HepG2 (cell line): ENCODE results near the gene UNC13D. TPM values are rescaled to one million over a fixed set of nuclear protein-coding genes. Genes with fewer than 3 reads are reported as not detected.

ENCODE experiments used
- GATA4 ChIP-seq: sonication (generic); IDR thresholded peaks from 2 replicates; pipeline ENCODE4 v1.6.1; 2016; ENCODE audit warnings: antibody characterized with exemption, low read depth, borderline replicate concordance
- IRF2 ChIP-seq: IDR thresholded peaks from 2 replicates; pipeline ENCODE4 v1.6.1; 2018; ENCODE audit warnings: missing genetic modification reagents, missing compliant biosample characterization
- KLF12 ChIP-seq: sonication (generic); formaldehyde crosslinking; IDR thresholded peaks from 2 replicates; pipeline ENCODE4 v1.4.0; 2020; ENCODE audit warnings: missing genetic modification reagents, borderline replicate concordance
- MAFF ChIP-seq: IDR thresholded peaks from 2 replicates; pipeline ENCODE4 v1.6.1; 2011; ENCODE audit warnings: low read depth, low read length, improper control_type of control experiment
- MEIS1 ChIP-seq: sonication (generic); formaldehyde crosslinking; IDR thresholded peaks from 2 replicates; pipeline ENCODE4 v1.9.0; 2021; ENCODE audit warnings: mild to moderate bottlenecking, missing genetic modification reagents, moderate library complexity, borderline replicate concordance
- MYNN ChIP-seq: sonication (generic); formaldehyde crosslinking; IDR thresholded peaks from 2 replicates; pipeline ENCODE4 v1.4.0; 2020; ENCODE audit warnings: mild to moderate bottlenecking, low read depth, missing genetic modification reagents
- RAD21 ChIP-seq: fragments of 450-650 bp; formaldehyde crosslinking; IDR thresholded peaks from 2 replicates; pipeline ENCODE4 v1.5.0; 2020; ENCODE audit warnings: mild to moderate bottlenecking
- RBAK ChIP-seq: sonication (generic); formaldehyde crosslinking; IDR thresholded peaks from 2 replicates; pipeline ENCODE4 v1.5.1; 2020; ENCODE audit warnings: mild to moderate bottlenecking, missing genetic modification reagents
- REL ChIP-seq: sonication (generic); formaldehyde crosslinking; conservative IDR thresholded peaks from 2 replicates; pipeline ENCODE4 v1.8.0; 2022; ENCODE audit warnings: mild to moderate bottlenecking, missing genetic modification reagents, moderate library complexity
- RNF2 ChIP-seq: fragments of 450-650 bp; conservative IDR thresholded peaks from 2 replicates; pipeline ENCODE4 v1.6.1; 2016; ENCODE audit warnings: low read depth
- RXRA ChIP-seq: sonication (generic); formaldehyde crosslinking; IDR thresholded peaks from 2 replicates; pipeline ENCODE4 v1.5.1; 2020; ENCODE audit warnings: missing genetic modification reagents
- SNAI1 ChIP-seq: sonication (generic); formaldehyde crosslinking; IDR thresholded peaks from 2 replicates; pipeline ENCODE4 v1.5.0; 2020; ENCODE audit warnings: mild to moderate bottlenecking, missing genetic modification reagents, borderline replicate concordance
- SP1 ChIP-seq, 2 experiments: fragments of 450-650 bp in 1 of 2; sonication (generic) in 1 of 2; formaldehyde crosslinking in 1 of 2; IDR thresholded peaks; 2 replicates each; pipeline versions ENCODE4 v1.4.0 to v1.6.1; 2016 to 2020; ENCODE audit warnings: missing genetic modification reagents in 1 of 2
- TCF7L2 ChIP-seq: IDR thresholded peaks from 2 replicates; pipeline ENCODE4 v1.6.1; 2011; ENCODE audit warnings: mild to moderate bottlenecking, low read depth, low read length, moderate library complexity
- TGIF2 ChIP-seq: IDR thresholded peaks from 2 replicates; pipeline ENCODE4 v1.6.1; 2016; ENCODE audit warnings: control low read depth, missing compliant biosample characterization
- ZBTB4 ChIP-seq: sonication (generic); formaldehyde crosslinking; IDR thresholded peaks from 2 replicates; pipeline ENCODE4 v1.4.0; 2020; ENCODE audit warnings: missing genetic modification reagents, mild to moderate bottlenecking, borderline replicate concordance
- ZFP90 ChIP-seq: sonication (generic); formaldehyde crosslinking; IDR thresholded peaks from 2 replicates; pipeline ENCODE4 v1.8.0; 2022; ENCODE audit warnings: missing genetic modification reagents, mild to moderate bottlenecking, inconsistent platforms, borderline replicate concordance
- ZKSCAN5 ChIP-seq: sonication (generic); formaldehyde crosslinking; IDR thresholded peaks from 2 replicates; pipeline ENCODE4 v1.5.1; 2020; ENCODE audit warnings: mild to moderate bottlenecking, missing genetic modification reagents
- ZKSCAN8 ChIP-seq: IDR thresholded peaks from 2 replicates; pipeline ENCODE4 v1.6.1; 2016; ENCODE audit warnings: borderline replicate concordance, missing genetic modification reagents, missing compliant biosample characterization
- ZNF616 ChIP-seq: sonication (generic); formaldehyde crosslinking; IDR thresholded peaks from 2 replicates; pipeline ENCODE4 v1.5.0; 2020; ENCODE audit warnings: low read depth, mild to moderate bottlenecking, missing genetic modification reagents
- ZNF773 ChIP-seq: sonication (generic); formaldehyde crosslinking; IDR thresholded peaks from 2 replicates; pipeline ENCODE4 v1.4.0; 2020; ENCODE audit warnings: missing genetic modification reagents, borderline replicate concordance
- ZNF841 ChIP-seq: sonication (generic); formaldehyde crosslinking; IDR thresholded peaks from 2 replicates; pipeline ENCODE4 v1.8.1; 2023; ENCODE audit warnings: missing genetic modification reagents, borderline replicate concordance
- ZSCAN30 ChIP-seq: sonication (generic); formaldehyde crosslinking; IDR thresholded peaks from 2 replicates; pipeline ENCODE4 v1.5.0; 2020; ENCODE audit warnings: mild to moderate bottlenecking, missing genetic modification reagents
- polyA plus RNA-seq, 8 experiments: library from polyadenylated mRNA; depleted of rRNA in 3 of 8; stranded (reverse) in 7 of 8; unstranded in 1 of 8; fragments of >200 nt; fragmentation: Illumina TruSeq in 4 of 8; extraction: Trizol in 4 of 8; gene quantifications; 2 replicates each; pipeline versions ENCODE4 v1.2.1 to v1.2.3, GENCODE V29; 2011 to 2016; ENCODE audit warnings: low read depth in 4 of 8, missing spikeins in 1 of 8, mixed read lengths in 1 of 8; ENCODE audit not compliant: insufficient read depth in 1 of 8
- total RNA-seq, 5 experiments: library from RNA; depleted of rRNA; stranded (reverse); fragments of >200 nt; fragmentation: Illumina TruSeq; extraction: Trizol; gene quantifications; 2 replicates each; pipeline ENCODE4 v1.2.3, GENCODE V29; 2016; ENCODE audit warnings: low read depth in 1 of 5
- TF ChIP-seq, protein P1 (sequence below): sonication (generic); formaldehyde crosslinking; IDR thresholded peaks from 2 replicates; pipeline ENCODE4 v1.4.0; 2020; ENCODE audit warnings: missing genetic modification reagents

UNC13D gene
- total and polyA plus RNA-seq, 2 of the 13 experiments (the other 11 are each of a cell fraction or from before 2014, with no cell fraction given), result 29.7 to 42.7 TPM

GRCh38 chr17:75846692-75847613 is 2.7 kb upstream of the UNC13D start (continued):
- peak; percentile 90; the same call in 1 of the 2 replicates for TF ChIP-seq ZBTB4 (CRISPR knock-in tag)
- peak; percentile 95 for TF ChIP-seq ZSCAN30
- peak; percentile 92 for TF ChIP-seq RNF2
- TF ChIP-seq MEIS1 (CRISPR knock-in tag), result peak; percentile 97
- peak; percentile 68; the same call in 1 of the 2 replicates for TF ChIP-seq IRF2 (CRISPR knock-in tag)
- TF ChIP-seq RAD21 (CRISPR knock-in tag), result peak; percentile 47; the same call in 1 of the 2 replicates
- TF ChIP-seq TGIF2 (CRISPR knock-in tag), result no peak; the same call in none of the 2 replicates
- 0 out of 2 replicates have a peak, but pooled peaks have one; percentile 23 for TF ChIP-seq ZNF841 (CRISPR knock-in tag)
- 0 out of 2 replicates have a peak, but pooled peaks have one; percentile 38 for TF ChIP-seq ZNF773 (CRISPR knock-in tag)
- TF ChIP-seq MAFF, result no peak
- TF ChIP-seq, protein P1, sequence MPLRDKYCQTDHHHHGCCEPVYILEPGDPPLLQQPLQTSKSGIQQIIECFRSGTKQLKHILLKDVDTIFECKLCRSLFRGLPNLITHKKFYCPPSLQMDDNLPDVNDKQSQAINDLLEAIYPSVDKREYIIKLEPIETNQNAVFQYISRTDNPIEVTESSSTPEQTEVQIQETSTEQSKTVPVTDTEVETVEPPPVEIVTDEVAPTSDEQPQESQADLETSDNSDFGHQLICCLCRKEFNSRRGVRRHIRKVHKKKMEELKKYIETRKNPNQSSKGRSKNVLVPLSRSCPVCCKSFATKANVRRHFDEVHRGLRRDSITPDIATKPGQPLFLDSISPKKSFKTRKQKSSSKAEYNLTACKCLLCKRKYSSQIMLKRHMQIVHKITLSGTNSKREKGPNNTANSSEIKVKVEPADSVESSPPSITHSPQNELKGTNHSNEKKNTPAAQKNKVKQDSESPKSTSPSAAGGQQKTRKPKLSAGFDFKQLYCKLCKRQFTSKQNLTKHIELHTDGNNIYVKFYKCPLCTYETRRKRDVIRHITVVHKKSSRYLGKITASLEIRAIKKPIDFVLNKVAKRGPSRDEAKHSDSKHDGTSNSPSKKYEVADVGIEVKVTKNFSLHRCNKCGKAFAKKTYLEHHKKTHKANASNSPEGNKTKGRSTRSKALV (CRISPR knock-in tag), result no peak
- TF ChIP-seq RBAK, result no peak; the same call in 1 of the 2 replicates
- no peak for TF ChIP-seq MYNN
- TF ChIP-seq KLF12 (CRISPR knock-in tag), result peak; percentile 68; the same call in 1 of the 2 replicates
- TF ChIP-seq RXRA, result peak; percentile 99
- TF ChIP-seq REL (CRISPR knock-in tag), result peak; percentile 72; the same call in 1 of the 2 replicates
- TF ChIP-seq GATA4, result no peak; the same call in 1 of the 2 replicates
- peak; percentile 88; the same call in 1 of the 2 replicates for TF ChIP-seq ZNF616 (CRISPR knock-in tag)
- TF ChIP-seq SP1 (IDR thresholded peaks at IDR 0.05), result no peak
- peak; percentile 77; the same call in 1 of the 2 replicates for TF ChIP-seq SP1 (CRISPR knock-in tag; IDR thresholded peaks at IDR 0.05)
- peak; percentile 56; the same call in 1 of the 2 replicates for TF ChIP-seq TCF7L2
- TF ChIP-seq SNAI1 (CRISPR knock-in tag), result peak; percentile 87; the same call in 1 of the 2 replicates
- peak; percentile 83; the same call in 1 of the 2 replicates for TF ChIP-seq ZFP90 (CRISPR knock-in tag)
- no peak for TF ChIP-seq ZKSCAN5
- TF ChIP-seq ZKSCAN8 (CRISPR knock-in tag), result peak; percentile 48; the same call in 1 of the 2 replicates
